Measurements from ENCODE around the gene LCT. TPM values are rescaled to one million over a fixed set of nuclear protein-coding genes. Genes with fewer than 3 reads are reported as not detected.

Gene LCT
- total RNA-seq, 4 donors from 2014 or later, result not detected

- no peak overlapping the region for H3K27ac ChIP-seq (replicated peaks in 1 of 4)
- no peak for DNase-seq (ENCODE audit: extremely low spot score)
- no peak overlapping the region for H3K4me3 ChIP-seq
- TF ChIP-seq POLR2AphosphoS5 (IDR thresholded peaks at IDR 0.05) (no peak), POLR2A (IDR thresholded peaks at IDR 0.05; ENCODE audit: low read depth) (no peak), EP300 (IDR thresholded peaks at IDR 0.05) (no peak)
- WGBS, result 63% methylated on average over 3 of the region's 3 CpGs
- H3K36me3 ChIP-seq, result no peaks in the 10 kb centered on the region
- intact Hi-C loops (cut with DNase I), result no loop called here
- H3K9me3 ChIP-seq, result no peaks in the 10 kb centered on the region
- peaks cover 2 to 8% (median 8%) of the 10 kb centered on the region in 4 donors for H3K4me1 ChIP-seq
- no peaks in the 10 kb centered on the region for H3K27me3 ChIP-seq
Measured at GRCh38 chr2:135802350-135802749, 34.6 kb downstream of the LCT start.

DNA sequence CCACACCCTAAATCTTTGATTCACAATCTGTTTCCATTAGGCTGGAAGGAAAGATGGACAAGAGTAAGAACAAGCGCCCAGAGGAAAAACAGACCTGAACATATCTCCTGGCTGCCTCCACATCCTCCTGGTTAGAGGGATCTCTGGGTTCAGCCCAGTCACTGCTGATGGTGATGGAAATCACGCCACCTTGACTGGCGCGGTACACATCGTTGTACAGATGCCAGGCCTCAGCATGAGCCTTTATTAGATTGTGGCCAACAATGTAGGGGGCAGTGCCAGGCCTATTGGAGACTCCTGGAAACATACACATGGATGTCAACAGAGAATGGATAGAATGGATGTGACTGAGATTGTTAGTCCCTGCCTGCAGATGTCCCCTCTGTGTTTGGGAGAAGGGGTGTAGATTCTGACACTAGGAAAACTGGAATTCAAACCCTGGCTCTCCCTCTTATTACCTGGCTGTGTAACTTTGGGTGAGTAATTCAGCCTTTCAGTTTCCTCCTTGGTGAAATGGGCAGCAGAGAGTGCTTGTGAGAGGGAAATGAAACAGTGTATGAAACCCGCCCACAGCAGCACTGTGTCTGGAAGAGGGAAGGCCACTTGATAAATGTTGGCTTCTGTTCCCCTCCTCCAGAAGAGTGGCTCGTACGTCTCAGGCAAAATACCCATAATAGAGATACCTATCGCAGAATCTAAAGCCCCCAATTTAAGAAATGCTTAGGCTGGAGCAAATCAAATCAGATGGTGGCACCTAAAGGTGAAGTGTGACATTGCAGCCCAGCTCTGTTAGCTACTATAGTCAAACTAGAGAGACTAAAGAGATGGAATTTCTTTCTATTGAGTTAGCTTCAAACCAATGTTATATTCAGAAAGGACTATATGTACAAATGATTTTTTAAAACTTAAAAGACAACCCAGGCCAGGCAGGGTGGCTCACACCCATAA lies 36.2 kb downstream of the LCT start:
- 88% methylated on average over 9 of the region's 9 CpGs for WGBS
- H3K27me3 ChIP-seq, result no peaks in the 10 kb centered on the region
- TF ChIP-seq CTCF (IDR thresholded peaks at IDR 0.05) (no peak), POLR2AphosphoS5 (IDR thresholded peaks at IDR 0.05) (no peak), POLR2A (IDR thresholded peaks at IDR 0.05; ENCODE audit: low read depth) (no peak), EP300 (IDR thresholded peaks at IDR 0.05) (no peak)
- intact Hi-C loops (cut with DNase I), result no loop called here
- H3K9me3 ChIP-seq, result no peaks in the 10 kb centered on the region
- H3K36me3 ChIP-seq, result no peaks in the 10 kb centered on the region
- peaks cover 2 to 11% (median 10%) of the 10 kb centered on the region in 4 donors for H3K4me1 ChIP-seq
- no peak for DNase-seq (ENCODE audit: extremely low spot score)
- H3K4me3 ChIP-seq, result no peak overlapping the region
- H3K27ac ChIP-seq (replicated peaks in 1 of 4), result no peak overlapping the region

DNA sequence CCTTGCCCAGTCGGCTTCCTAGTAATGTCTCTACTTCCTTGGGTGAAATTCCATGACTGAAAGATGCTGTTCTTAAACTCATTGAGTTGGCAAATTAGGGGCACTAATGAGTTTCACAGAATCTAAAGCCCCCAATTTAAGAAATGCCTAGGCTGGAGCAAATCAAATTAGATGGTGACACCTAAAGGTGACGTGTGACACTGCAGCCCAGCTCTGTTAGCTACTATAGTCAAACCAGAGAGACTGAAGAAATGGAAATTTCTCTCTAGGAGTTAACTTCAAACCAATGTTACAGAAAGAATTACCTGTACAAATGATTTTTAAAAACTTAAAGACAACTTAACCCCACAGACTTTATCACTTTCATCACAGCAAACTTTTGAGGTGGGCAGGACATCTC lies 37.2 kb downstream of the LCT start:
- WGBS, result 68% methylated on average over 2 of the region's 2 CpGs
- Histone ChIP-seq H3K4me3 (no peak overlapping the region), H3K27me3 (no peaks in the 10 kb centered on the region), H3K9me3 (no peaks in the 10 kb centered on the region), H3K4me1 (peaks cover 2 to 11% (median 10%) of the 10 kb centered on the region in 4 donors), H3K36me3 (no peaks in the 10 kb centered on the region), H3K27ac (replicated peaks in 1 of 4) (no peak overlapping the region)
- intact Hi-C loops (cut with DNase I), result no loop called here
- no peak for DNase-seq (ENCODE audit: extremely low spot score)
- no peak for TF ChIP-seq POLR2A (IDR thresholded peaks at IDR 0.05; ENCODE audit: low read depth)
- no peak for TF ChIP-seq POLR2AphosphoS5 (IDR thresholded peaks at IDR 0.05)
- TF ChIP-seq CTCF (IDR thresholded peaks at IDR 0.05), result no peak
- no peak for TF ChIP-seq EP300 (IDR thresholded peaks at IDR 0.05)

- Histone ChIP-seq H3K36me3 (no peaks in the 10 kb centered on the region), H3K27ac (replicated peaks in 1 of 4) (no peak overlapping the region), H3K4me1 (peaks cover 2 to 11% (median 10%) of the 10 kb centered on the region in 4 donors), H3K9me3 (no peaks in the 10 kb centered on the region), H3K27me3 (no peaks in the 10 kb centered on the region), H3K4me3 (no peak overlapping the region)
- TF ChIP-seq POLR2A (IDR thresholded peaks at IDR 0.05; ENCODE audit: low read depth), result no peak
- no peak for TF ChIP-seq POLR2AphosphoS5 (IDR thresholded peaks at IDR 0.05)
- TF ChIP-seq EP300 (IDR thresholded peaks at IDR 0.05), result no peak
- WGBS, result 57% methylated on average over 4 of the region's 4 CpGs
- no peak for DNase-seq (ENCODE audit: extremely low spot score)
- intact Hi-C loops (cut with DNase I), result no loop called here
Measured at GRCh38 chr2:135798762-135799161, 38.2 kb downstream of the LCT start.

- Histone ChIP-seq H3K4me3 (no peak overlapping the region), H3K9me3 (no peaks in the 10 kb centered on the region), H3K27me3 (no peaks in the 10 kb centered on the region), H3K36me3 (no peaks in the 10 kb centered on the region), H3K27ac (replicated peaks in 1 of 4) (no peak overlapping the region), H3K4me1 (peaks cover 2 to 11% (median 10%) of the 10 kb centered on the region in 4 donors)
- TF ChIP-seq CTCF (IDR thresholded peaks at IDR 0.05) (no peak), POLR2AphosphoS5 (IDR thresholded peaks at IDR 0.05) (no peak), EP300 (IDR thresholded peaks at IDR 0.05) (no peak), POLR2A (IDR thresholded peaks at IDR 0.05; ENCODE audit: low read depth) (no peak)
- peak; percentile 62 for DNase-seq (ENCODE audit: extremely low spot score)
- WGBS, result 100% methylated on average over 1 of the region's 5 CpGs
- intact Hi-C loops (cut with DNase I), result no loop called here
Measured at GRCh38 chr2:135798275-135798705, 38.7 kb downstream of the LCT start.

All from esophagus muscularis mucosa (tissue), 4 donors.